Measurements from ENCODE around the gene ABT1.

DNA sequence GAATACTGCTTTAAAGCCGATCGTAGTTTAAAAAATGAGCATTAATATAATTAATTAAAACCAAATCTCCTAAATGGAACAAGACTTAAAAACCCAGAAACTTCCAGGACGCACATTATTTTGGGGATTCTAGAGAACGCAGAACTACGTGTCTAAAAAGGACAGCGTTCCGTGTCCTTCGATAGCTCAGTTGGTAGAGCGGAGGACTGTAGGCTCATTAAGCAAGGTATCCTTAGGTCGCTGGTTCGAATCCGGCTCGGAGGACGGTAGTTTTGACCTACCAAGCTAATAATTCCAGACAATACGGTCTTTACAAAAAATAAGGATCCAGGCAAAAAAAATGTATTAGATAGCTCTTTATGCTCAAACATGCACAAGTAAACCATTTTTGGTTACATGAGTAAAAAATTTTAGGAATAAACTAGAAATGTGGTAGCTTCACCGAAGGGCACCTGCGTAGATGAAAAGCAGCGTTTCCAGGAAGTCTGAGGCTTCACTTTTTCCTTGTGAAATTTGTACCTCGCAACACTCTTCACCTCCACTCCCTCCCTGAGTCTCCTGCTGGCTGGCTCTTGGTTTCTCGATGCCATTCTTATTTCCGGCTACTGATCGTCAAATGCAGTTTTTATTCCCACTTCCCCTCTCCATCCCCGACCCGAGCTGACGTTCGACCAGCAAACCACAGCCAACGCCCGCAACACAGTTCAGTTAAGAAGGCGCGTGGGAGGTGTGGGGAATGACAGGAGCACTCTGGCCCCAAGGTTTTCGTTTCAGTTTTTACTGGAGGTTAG, 19.6 kb upstream of the ABT1 start:
- no peak for TF ChIP-seq POLR2A (IDR thresholded peaks at IDR 0.05)
- TF ChIP-seq, protein P1, sequence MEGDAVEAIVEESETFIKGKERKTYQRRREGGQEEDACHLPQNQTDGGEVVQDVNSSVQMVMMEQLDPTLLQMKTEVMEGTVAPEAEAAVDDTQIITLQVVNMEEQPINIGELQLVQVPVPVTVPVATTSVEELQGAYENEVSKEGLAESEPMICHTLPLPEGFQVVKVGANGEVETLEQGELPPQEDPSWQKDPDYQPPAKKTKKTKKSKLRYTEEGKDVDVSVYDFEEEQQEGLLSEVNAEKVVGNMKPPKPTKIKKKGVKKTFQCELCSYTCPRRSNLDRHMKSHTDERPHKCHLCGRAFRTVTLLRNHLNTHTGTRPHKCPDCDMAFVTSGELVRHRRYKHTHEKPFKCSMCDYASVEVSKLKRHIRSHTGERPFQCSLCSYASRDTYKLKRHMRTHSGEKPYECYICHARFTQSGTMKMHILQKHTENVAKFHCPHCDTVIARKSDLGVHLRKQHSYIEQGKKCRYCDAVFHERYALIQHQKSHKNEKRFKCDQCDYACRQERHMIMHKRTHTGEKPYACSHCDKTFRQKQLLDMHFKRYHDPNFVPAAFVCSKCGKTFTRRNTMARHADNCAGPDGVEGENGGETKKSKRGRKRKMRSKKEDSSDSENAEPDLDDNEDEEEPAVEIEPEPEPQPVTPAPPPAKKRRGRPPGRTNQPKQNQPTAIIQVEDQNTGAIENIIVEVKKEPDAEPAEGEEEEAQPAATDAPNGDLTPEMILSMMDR (IDR thresholded peaks at IDR 0.05) = no peak
